K562 (cell line): ENCODE data around the gene ISM1. TPM values are rescaled to one million over a fixed set of nuclear protein-coding genes. Genes with fewer than 3 reads are reported as not detected.

ENCODE experiments used
- ATAC-seq: fragments of 200-7000 bp; cut with Tn5 transposase; 3 replicates; pipeline ENCODE4 v1.9.1; 2020; ENCODE audit warnings: moderate library complexity
- BruUV-seq: library from RNA; stranded (reverse); fragments of 400-500 nt; replicated peaks from 2 replicates; lab custom pipeline; 2021; lab: Mats Ljungman, UMichigan
- CTCF ChIA-PET: fragments of 300-600 bp; formaldehyde crosslinking; extraction: SDS; loops from one replicate; lab custom pipeline; 2021; ENCODE audit warnings: low intra/inter-chr PET ratio; lab: Yijun Ruan, JAX
- POLR2A ChIA-PET: fragments of 300-600, 350-650 bp; sonication (Branson Sonifier 250); formaldehyde crosslinking; extraction: SDS; loops from one replicate; lab custom pipeline; 2021; ENCODE audit warnings: antibody characterized with exemption, inconsistent platforms; lab: Yijun Ruan, JAX
- DNase-seq, 4 experiments: peaks; one replicate each; pipeline versions ENCODE4 v3.0.0 to v3.0.0-alpha.2; 2011 to 2018; ENCODE audit warnings: low spot score in 3 of 4, mixed read lengths in 3 of 4; ENCODE audit errors: extremely low read depth in 1 of 4
- FAIRE-seq: peaks from 2 replicates; lab custom pipeline; 2011; peaks lifted over from hg19 to GRCh38; lab: Jason Lieb, UNC
- H2AFZ ChIP-seq: 2 replicates; pipeline ENCODE4 v1.6.0; 2011; ENCODE audit warnings: low read depth, low read length, control low read depth, inconsistent platforms
- H3K27ac ChIP-seq: fragments of 200-600 bp; 3 replicates; pipeline ENCODE4 v1.8.0; 2011; ENCODE audit warnings: low read depth, mild to moderate bottlenecking, control low read depth, inconsistent platforms, low read length, moderate library complexity, mixed read lengths; ENCODE audit errors: extremely low read depth
- H3K27me3 ChIP-seq, 2 experiments: fragments of 300-600 bp in 1 of 2; 2 replicates in 1 of 2; 3 replicates in 1 of 2; pipeline versions ENCODE4 v1.6.0 to v1.8.0; 2011; ENCODE audit warnings: inconsistent platforms in 2 of 2, low read length in 2 of 2, mild to moderate bottlenecking in 1 of 2, mixed read lengths in 1 of 2, moderate library complexity in 1 of 2; ENCODE audit not compliant: control insufficient read depth in 2 of 2, insufficient read depth in 2 of 2
- H3K36me3 ChIP-seq: fragments of 300-600 bp; 3 replicates; pipeline ENCODE4 v1.8.0; 2011; ENCODE audit warnings: mild to moderate bottlenecking, low read length, inconsistent platforms; ENCODE audit not compliant: control insufficient read depth, insufficient read depth
- H3K4me1 ChIP-seq, 2 experiments: fragments of 200-600 bp in 1 of 2; replicated peaks in 1 of 2; 2 replicates in 1 of 2; 3 replicates in 1 of 2; pipeline versions ENCODE4 v1.5.1 to v1.8.0; 2011; ENCODE audit warnings: inconsistent platforms in 2 of 2, low read length in 2 of 2, mild to moderate bottlenecking in 1 of 2, mixed read lengths in 1 of 2, moderate library complexity in 1 of 2; ENCODE audit not compliant: control insufficient read depth in 2 of 2, insufficient read depth in 2 of 2
- H3K4me2 ChIP-seq: 2 replicates; pipeline ENCODE4 v1.6.1; 2011; ENCODE audit warnings: low read length, control low read depth, inconsistent platforms, mixed read lengths; ENCODE audit not compliant: insufficient read depth
- H3K4me3 ChIP-seq: fragments of 200-600 bp; sonication (generic), shearing (Covaris generic); 2 replicates; pipeline ENCODE4 v1.5.1; 2016; ENCODE audit warnings: control low read depth, inconsistent platforms
- H3K79me2 ChIP-seq: fragments of 200-600 bp; 3 replicates; pipeline ENCODE4 v1.8.0; 2011; ENCODE audit warnings: low read length, inconsistent platforms; ENCODE audit not compliant: control insufficient read depth, insufficient read depth
- H3K9ac ChIP-seq, 2 experiments: 2 replicates each; pipeline versions ENCODE4 v1.6.0 to v1.6.1; 2011; ENCODE audit warnings: low read depth in 2 of 2, low read length in 2 of 2, control low read depth in 1 of 2, inconsistent platforms in 1 of 2, mild to moderate bottlenecking in 1 of 2, mixed read lengths in 1 of 2; ENCODE audit not compliant: insufficient read depth in 1 of 2
- H3K9me1 ChIP-seq: one replicate; pipeline ENCODE4 v1.6.0; 2011; ENCODE audit warnings: inconsistent platforms, mild to moderate bottlenecking, low read length, moderate library complexity; ENCODE audit not compliant: control insufficient read depth, insufficient read depth
- H3K9me3 ChIP-seq: replicated peaks from 2 replicates; pipeline ENCODE4 v1.5.1; 2011; ENCODE audit warnings: low read depth, low read length, inconsistent platforms; ENCODE audit not compliant: control insufficient read depth, insufficient read depth
- H4K20me1 ChIP-seq: replicated peaks from 2 replicates; pipeline ENCODE4 v1.6.1; 2011; ENCODE audit warnings: low read length, inconsistent platforms, mixed read lengths; ENCODE audit not compliant: control insufficient read depth, insufficient read depth
- POLR2H ChIP-seq: IDR thresholded peaks from 2 replicates; pipeline ENCODE4 v1.6.1; 2016; ENCODE audit warnings: missing genetic modification characterization, low read depth, mild to moderate bottlenecking, control low read depth, missing compliant biosample characterization, moderate library complexity
- WGBS: fragments of 100-300 bp; shearing (Covaris generic); methylation state at CpG from one replicate; pipeline ENCODE4 v1.1.6; 2016; ENCODE audit warnings: low coverage, mixed read lengths; ENCODE audit not compliant: insufficient coverage; ENCODE audit errors: missing lambda C conversion rate; 5-methylcytosine and 5-hydroxymethylcytosine counted together
- in situ Hi-C: fragments of 300-500 bp; cut with MboI; formaldehyde crosslinking; loops from 4 replicates; pipeline ENCODE4 v1.15.0; 2018; ENCODE audit warnings: inconsistent platforms, mixed read lengths
- intact Hi-C: fragments of 100-400 bp; cut with micrococcal nuclease; formaldehyde crosslinking; loops from 2 replicates; pipeline ENCODE4 v1.14.2; 2022
- polyA plus RNA-seq, 8 experiments: library from polyadenylated mRNA; depleted of rRNA in 4 of 8; stranded (reverse) in 5 of 8; unstranded in 3 of 8; fragments of >200 nt; fragmentation: Nextera tagmentation in 2 of 8; fragmentation: Illumina TruSeq in 1 of 8; extraction: Ambion mirVana in 2 of 8; extraction: Trizol in 1 of 8; gene quantifications; 2 replicates each; pipeline versions ENCODE4 v1.2.1 to v1.2.3, GENCODE V29; 2011 to 2014; ENCODE audit warnings: inconsistent platforms in 1 of 8, missing spikeins in 1 of 8
- total RNA-seq, 7 experiments: library from RNA; depleted of rRNA in 6 of 7; stranded (reverse); fragments of >200 nt in 6 of 7; fragmentation: Illumina TruSeq in 2 of 7; extraction: Trizol in 2 of 7; gene quantifications; 2 replicates each; pipeline versions ENCODE4 v1.2.1 to v1.2.3, GENCODE V29; 2011 to 2021; ENCODE audit warnings: low replicate concordance in 1 of 7
- TF ChIP-seq, protein P1 (sequence below): fragments of 450-650 bp; IDR thresholded peaks from 2 replicates; pipeline ENCODE4 v1.6.1; 2016; ENCODE audit warnings: borderline replicate concordance
- TF ChIP-seq, protein P2 (sequence below): fragments of 250-450 bp; sonication (Bioruptor Pico); IDR thresholded peaks from 2 replicates; pipeline ENCODE4 v1.8.0; 2022; ENCODE audit warnings: moderate library complexity, mild to moderate bottlenecking, inconsistent platforms
- TF ChIP-seq, protein P3 (sequence below): sonication (generic); formaldehyde crosslinking; IDR thresholded peaks from 2 replicates; pipeline ENCODE4 v1.8.1; 2022; ENCODE audit warnings: missing genetic modification reagents

The ISM1 gene
- total and polyA plus RNA-seq, 9 of the 15 experiments (the other 6 are each of a cell fraction or from before 2014, with no cell fraction given) = not detected

DNA sequence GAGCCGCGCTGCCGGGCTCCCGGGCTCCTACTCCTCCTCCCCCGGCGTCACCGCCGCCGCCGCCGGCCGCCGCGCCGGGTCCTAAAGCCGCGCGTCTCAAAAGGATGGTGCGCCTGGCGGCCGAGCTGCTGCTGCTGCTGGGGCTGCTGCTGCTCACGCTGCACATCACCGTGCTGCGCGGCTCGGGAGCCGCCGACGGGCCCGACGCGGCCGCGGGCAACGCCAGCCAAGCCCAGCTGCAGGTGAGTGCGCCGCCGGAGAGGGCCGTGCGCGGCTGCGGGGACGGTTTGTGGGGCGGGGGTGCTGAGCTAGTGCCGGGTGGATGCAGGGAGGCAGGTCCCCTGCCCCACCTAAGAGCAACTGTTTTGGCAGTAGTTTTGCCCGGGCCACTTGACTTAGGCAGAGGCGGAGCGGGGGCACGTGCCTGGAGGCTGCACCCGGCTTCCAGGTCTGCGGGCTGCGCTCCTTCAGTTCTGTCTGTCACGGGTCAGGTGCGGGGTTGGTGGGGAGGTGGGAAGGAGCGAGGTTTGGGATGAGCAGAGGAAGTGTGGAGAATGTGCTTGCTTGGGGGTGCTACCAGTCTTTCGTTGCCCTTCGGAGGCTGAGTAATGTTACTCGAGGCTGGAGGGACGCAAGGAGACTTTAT lies 722 bp downstream of the ISM1 start:
- no peak for FAIRE-seq
- ChIA-PET CTCF (no interaction called here), POLR2A (no interaction called here)

More for the DNA sequence above, 722 bp downstream of the ISM1 start:
- ATAC-seq (no peak), DNase-seq (no peak)
- WGBS = 9% methylated on average over 10 of the region's 59 CpGs
- no peaks in the 10 kb centered on the region for H4K20me1 ChIP-seq
- intact Hi-C loops (no loop called here), in situ Hi-C loops (no loop called here)
- H3K27me3 ChIP-seq = no peaks in the 10 kb centered on the region
- no peaks in the 10 kb centered on the region for H3K9me3 ChIP-seq
- no peak overlapping the region for H3K4me2 ChIP-seq
- no peaks in the 10 kb centered on the region for H3K9me1 ChIP-seq
- no peak overlapping the region for H3K9ac ChIP-seq
- no peak overlapping the region for H3K27ac ChIP-seq
- no peak overlapping the region for H2AFZ ChIP-seq
- H3K4me1 ChIP-seq = no peaks in the 10 kb centered on the region
- no peaks in the 10 kb centered on the region for H3K36me3 ChIP-seq
- H3K4me3 ChIP-seq = no peak overlapping the region
- BruUV-seq = no TSS peak
- H3K79me2 ChIP-seq = no peaks in the 10 kb centered on the region
- TF ChIP-seq, protein P1, sequence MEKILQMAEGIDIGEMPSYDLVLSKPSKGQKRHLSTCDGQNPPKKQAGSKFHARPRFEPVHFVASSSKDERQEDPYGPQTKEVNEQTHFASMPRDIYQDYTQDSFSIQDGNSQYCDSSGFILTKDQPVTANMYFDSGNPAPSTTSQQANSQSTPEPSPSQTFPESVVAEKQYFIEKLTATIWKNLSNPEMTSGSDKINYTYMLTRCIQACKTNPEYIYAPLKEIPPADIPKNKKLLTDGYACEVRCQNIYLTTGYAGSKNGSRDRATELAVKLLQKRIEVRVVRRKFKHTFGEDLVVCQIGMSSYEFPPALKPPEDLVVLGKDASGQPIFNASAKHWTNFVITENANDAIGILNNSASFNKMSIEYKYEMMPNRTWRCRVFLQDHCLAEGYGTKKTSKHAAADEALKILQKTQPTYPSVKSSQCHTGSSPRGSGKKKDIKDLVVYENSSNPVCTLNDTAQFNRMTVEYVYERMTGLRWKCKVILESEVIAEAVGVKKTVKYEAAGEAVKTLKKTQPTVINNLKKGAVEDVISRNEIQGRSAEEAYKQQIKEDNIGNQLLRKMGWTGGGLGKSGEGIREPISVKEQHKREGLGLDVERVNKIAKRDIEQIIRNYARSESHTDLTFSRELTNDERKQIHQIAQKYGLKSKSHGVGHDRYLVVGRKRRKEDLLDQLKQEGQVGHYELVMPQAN = no peak
- TF ChIP-seq, protein P2, sequence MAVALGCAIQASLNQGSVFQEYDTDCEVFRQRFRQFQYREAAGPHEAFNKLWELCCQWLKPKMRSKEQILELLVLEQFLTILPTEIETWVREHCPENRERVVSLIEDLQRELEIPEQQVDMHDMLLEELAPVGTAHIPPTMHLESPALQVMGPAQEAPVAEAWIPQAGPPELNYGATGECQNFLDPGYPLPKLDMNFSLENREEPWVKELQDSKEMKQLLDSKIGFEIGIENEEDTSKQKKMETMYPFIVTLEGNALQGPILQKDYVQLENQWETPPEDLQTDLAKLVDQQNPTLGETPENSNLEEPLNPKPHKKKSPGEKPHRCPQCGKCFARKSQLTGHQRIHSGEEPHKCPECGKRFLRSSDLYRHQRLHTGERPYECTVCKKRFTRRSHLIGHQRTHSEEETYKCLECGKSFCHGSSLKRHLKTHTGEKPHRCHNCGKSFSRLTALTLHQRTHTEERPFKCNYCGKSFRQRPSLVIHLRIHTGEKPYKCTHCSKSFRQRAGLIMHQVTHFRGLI (CRISPR knock-in tag) = no peak
- TF ChIP-seq, protein P3, sequence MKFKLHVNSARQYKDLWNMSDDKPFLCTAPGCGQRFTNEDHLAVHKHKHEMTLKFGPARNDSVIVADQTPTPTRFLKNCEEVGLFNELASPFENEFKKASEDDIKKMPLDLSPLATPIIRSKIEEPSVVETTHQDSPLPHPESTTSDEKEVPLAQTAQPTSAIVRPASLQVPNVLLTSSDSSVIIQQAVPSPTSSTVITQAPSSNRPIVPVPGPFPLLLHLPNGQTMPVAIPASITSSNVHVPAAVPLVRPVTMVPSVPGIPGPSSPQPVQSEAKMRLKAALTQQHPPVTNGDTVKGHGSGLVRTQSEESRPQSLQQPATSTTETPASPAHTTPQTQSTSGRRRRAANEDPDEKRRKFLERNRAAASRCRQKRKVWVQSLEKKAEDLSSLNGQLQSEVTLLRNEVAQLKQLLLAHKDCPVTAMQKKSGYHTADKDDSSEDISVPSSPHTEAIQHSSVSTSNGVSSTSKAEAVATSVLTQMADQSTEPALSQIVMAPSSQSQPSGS (CRISPR knock-in tag) = no peak
- TF ChIP-seq POLR2H = no peak
